Measurements from ENCODE around the gene EVI5L.

EVI5L gene

GRCh38 chr19:7818806-7819205 lies 11.2 kb upstream of the EVI5L start:
- DNase-seq, result no peak

- no peak for DNase-seq
Observed at GRCh38 chr19:7819337-7819736, 10.7 kb upstream of the EVI5L start.

DNA sequence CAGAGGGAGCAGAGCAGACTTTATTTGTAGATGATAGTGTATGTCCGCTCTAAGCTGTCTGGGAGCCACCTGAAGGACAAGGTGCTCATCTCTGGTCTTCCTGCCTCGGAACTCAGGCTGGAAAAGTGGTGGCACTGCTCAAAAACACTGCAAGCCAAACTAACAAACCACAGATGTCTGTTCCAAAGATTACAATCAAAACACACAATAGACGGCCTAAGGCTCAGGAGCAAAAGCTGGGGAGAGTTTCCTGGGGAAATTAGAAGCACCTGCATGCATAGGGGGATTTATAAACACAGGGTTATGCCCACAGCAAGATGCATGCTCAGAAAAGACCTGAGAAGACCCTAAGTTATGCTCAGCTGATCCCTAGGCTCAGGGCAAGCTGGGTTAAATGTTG lies 9.4 kb upstream of the EVI5L start:
- no peak for DNase-seq

GRCh38 chr19:7822910-7823515 lies 7.0 kb upstream of the EVI5L start:
- no peak for DNase-seq

DNA sequence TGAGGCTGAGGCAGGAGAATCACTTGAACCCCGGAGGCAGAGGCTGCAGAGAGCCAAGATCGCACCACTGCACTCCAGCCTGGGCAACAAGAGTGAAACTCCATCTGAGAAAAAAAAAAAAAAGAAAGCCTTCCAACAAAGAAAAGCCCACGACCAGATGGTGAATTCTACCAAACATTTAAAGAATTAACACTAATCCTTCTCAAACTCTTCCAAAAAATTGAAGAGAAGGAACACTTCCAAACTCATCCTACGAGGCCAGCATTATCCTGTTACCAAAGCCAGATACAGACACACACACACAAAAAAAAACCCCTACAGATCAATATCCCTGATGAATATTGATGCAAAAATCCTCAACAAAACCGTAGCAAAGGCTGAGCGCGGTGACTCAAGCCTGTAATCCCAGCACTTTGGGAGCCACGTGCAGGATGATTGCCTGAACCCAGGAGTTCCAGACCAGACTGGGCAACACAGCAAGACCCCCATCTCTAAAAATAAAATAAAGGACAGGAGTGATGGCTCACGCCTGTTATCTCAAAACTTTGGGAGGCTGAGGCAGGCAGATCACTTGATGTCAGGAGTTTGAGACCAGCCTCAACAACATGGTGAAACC lies 6.2 kb upstream of the EVI5L start:
- DNase-seq, result no peak

DNA sequence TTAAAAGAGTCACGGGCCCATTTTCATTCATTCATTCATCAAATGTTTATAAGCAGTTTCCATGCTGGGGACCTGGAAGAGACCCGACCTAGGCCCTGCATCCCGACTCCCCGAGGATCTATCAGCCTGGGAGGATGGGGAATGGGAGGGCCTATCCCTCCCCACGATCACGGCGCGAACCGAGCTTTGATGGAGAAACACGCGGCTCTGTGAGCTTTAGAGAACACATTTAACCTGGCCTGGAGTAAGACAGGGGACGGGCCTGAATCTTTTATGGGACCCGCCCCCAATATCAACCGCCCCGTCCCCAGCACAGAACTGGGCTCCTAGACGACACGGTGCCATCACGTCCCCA lies 875 bp upstream of the EVI5L start:
- DNase-seq, result no peak

- DNase-seq, result no peak
Observed at GRCh38 chr19:7830272-7830771, 304 bp downstream of the EVI5L start.

DNA sequence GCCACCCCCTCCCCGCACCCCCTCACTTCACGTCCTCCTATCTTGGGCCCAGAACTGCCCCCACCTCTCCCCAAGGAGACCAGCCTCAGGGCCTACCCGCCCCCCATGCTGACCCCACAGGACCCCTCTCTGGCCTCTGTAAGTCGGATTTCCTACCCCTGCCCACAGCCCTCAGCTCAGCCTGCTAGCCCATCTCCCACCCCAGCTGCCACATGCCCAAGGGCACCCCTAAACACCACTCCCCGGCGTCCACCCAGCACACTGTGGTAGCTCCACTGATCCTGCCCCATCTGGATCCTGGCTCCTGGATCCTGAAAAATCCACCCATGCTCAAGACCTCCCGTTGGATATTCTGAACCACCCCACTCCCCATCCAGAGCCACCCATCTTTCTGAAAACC lies 805 bp downstream of the EVI5L start:
- no peak for DNase-seq

- no peak for DNase-seq
Observed at GRCh38 chr19:7831452-7831851, 1.4 kb downstream of the EVI5L start.

DNA sequence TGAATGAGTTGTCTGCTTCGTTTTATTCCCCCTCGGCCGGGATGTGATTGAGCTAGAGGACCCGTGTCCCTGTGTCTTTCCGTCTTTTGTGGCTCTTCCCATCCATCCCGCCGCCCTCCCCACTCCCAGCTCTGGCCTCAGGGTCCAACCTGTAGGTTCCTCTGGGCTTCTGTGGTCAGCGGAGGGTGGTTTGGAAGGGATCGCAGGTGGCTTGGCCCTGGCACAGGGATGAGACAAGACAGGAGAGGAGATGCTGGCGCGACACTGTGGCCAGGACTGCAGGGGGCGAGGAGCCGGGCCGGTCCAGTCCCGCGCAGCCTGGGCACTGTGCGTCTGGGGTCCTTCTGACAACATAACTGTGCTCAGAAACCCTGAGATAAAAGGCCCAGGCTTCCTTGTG lies 2.0 kb downstream of the EVI5L start:
- DNase-seq, result no peak

DNA sequence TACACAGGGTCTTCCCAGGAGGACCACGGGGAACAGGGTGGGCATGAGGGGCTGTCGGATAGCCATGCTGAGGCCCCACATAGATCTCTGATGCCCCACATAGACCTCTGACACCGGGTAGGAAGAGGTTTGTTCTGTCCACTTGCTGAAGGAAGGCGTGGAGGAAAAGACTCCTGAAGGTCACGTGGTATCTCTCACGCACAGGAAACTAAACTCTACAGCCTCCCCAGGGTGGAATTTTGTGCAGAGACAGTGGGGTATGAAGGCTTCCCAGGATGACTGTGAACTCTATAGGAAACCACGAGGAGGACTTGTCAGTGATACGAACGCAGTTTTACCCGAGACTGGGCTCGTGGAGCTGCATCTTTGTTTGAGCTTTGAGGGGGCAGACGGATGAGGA lies 2.8 kb downstream of the EVI5L start:
- no peak for DNase-seq

DNA sequence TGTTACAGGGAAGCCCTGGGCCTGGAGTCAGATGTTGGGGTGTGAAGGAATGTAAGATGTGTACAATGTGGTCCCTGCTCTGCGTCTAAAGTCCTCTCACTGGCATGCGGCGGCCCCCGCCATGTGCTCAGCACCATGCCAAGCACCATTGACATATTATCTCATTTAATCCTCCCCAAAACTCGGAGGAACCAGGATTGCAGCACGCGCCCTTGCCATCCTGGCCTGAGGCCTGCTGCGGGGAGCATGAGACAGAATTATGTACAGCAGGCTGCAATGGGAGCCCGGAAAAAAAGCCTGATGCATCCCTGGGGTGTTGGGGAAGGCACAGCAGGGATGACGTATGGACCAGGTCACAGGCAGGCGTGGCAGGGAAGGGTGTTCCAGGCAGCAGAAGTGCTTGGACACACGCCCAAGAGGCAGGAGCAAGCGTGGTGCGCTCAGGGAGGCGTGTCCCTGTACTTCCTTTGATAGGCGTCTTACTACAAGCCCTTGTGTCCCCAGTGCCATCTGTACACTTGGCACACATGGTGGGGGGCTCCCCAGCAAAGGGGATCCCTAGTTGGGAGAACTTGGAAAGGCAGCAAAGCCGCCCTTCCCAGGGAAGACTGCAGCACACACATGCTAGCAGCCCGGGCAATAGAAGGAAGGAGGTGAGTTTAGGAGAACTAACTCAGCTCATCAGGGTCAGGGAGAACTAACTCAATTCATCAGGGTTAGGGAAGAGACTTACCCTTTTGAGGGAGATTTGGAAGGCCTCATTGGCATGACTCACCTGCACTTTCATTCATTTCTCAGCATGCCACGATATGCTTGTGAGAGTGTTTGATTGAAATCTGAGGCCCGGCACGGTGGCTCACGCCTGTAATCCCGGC lies 3.4 kb downstream of the EVI5L start:
- no peak for DNase-seq

DNA sequence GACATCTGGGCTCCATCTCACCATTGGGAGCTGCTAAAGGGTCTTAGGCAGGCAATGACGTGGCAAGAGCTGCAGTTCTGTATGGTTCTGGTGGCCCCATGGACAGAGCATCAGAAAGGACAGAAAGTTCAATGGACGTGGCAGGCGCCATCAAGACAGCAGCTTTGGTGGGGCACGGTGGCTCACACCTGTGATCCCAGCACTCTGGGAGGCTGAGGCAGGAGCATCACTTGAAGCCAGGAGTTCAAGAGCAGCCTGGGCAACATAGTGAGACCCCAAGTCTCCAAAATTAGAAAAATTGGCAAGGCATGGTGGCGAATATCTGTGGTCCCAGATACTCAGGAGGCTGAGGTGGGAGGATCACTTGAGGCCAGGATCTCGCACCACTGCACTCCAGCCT lies 9.5 kb downstream of the EVI5L start:
- DNase-seq, result no peak

DNA sequence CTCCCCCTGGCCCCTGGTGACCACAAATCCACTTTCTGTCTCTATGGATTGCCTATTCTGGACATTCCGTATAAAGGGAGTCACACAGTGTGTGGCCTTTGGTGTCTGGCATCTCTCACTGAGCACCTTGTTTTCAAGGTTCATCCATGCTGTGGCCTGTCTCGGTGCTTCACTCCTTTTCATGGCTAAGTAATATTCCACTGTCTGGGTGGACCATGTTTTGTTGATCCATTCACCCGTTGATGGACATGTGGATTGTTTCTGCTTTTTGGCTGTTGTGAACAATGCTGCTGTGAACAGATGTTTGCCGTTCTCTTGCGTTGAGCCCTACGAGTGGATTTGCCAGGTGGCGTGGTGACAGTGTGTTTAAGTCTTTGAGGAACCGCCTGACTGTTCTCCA lies 10.6 kb downstream of the EVI5L start:
- no peak for DNase-seq

GRCh38 chr19:7841751-7842660 lies 12.0 kb downstream of the EVI5L start:
- DNase-seq, result no peak

DNA sequence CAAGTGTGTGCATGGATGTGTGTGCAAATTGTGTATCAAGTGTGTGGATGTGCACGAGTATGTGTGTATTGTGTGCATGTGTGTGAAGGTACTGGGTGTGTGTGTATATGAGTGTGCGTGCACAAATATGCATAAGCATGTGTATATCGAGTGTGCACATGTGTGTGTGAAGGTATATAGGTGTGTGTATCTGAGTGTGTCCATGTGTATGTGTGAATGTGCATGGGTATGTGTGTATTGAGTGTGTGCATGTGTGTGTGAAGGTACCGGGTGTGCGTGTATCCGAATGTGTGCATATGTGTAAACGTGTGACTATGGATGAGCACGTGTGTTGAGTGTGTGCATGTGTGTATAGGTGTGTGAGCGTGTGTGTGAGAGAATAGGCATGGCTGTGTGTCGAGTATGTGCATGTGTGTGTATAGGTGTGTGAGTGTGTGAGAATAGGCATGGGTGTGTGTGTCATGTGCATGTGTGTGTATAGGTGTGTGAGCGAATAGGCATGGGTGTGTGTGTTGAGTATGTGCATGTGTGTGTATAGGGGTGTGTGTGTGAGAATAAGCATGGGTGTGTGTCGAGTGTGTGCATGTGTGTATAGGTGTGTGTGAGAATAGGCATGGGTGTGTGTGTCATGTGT lies 12.8 kb downstream of the EVI5L start:
- DNase-seq, result no peak

DNA sequence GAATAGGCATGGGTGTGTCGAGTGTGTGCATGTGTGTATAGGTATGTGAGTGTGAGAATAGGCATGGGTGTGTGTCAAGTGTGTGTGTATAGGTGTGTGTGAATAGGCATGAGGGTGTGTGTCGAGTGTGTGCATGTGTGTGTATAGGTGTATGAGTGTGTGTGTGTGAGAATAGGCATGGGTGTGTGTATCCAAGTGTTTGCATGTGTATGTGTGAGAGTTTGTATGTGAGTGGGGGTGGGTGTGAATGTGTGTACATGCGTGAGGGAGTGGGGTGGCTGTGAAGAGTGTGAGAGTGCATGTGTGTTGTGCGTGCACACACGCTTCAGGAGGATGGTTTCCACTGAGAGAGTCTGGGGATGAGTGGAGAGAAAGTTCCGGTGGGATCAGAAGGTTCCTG lies 13.5 kb downstream of the EVI5L start:
- DNase-seq, result no peak

DNA sequence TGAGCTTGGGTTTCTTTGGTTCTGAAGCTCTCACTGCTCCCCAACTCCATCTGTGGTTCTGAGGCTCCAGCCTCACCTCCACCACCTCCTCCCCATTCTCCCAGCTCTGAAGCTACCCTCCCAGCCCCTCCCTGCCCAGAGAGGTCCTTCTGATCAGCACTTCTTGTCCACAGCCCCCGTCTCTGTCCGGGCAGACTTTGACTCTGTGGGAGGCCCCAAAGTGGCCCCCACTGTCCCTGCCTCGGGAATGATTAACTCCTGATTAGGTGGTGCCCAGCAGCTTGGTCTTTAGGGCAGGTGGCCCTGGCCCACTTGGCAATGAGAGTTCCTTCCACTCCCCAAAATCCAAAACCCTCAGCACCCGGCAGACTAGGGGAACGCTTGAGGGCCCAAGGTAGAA lies 14.4 kb downstream of the EVI5L start:
- DNase-seq, result no peak

- no peak for DNase-seq
Observed at GRCh38 chr19:7844951-7845350, 14.9 kb downstream of the EVI5L start.

DNA sequence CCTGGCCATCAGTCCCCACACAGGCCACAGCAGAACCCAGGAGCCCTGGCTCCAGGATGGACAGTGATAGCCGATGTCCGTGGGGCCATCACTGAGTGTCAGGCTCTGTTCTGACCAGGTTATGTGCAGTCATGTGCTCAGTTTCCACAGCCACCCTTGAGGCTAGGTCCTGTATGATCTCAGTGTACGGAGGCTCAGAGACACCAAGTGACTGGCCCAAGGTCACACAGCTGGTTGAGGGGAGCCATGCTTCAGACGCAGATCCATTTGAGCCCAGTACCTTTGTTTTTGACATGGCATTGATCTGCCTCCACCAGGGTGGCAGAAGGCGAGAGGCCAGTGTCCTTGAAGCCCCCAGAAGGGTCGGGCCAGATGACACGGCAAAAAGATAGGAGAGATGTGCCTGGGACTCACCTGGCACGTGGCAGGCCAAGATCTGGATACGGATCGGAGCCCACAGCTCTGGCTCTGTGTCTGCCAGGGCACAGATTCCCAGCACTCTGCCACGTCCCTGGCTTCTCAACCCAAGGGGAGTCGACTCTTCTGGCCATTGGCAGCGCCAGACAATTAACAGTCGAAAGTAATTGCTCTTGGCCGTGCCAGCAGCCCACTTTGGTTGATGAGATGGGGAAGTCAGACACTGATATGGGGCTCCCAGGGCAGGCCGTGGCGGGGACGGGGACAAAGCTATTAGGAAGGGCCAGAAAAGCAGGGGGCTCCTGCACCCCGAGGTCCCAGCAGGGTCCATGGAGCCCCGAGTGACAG lies 15.6 kb downstream of the EVI5L start:
- DNase-seq, result no peak

DNA sequence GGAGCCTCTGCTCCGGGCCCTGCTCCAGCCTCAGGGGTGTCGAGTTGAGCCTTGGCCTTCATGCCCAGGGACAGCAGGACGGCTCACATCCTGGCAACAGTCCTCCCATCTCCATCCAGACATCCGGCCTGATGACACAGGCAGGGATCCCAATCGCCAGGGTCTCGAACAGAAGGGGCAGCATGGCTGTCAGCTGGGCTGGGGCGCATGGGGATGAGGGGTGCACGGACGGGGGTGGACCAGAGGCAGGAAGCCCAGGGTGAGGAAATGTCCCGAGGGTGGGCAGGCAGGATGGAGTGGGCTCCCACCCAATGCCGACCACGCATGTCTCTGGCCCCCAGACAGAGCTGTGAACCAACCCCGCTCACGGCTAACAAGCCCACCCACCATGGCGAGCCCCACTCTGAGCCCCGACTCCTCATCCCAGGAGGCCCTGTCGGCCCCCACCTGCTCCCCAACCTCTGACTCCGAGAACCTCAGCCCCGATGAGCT lies 16.2 kb downstream of the EVI5L start:
- DNase-seq, result no peak

DNA sequence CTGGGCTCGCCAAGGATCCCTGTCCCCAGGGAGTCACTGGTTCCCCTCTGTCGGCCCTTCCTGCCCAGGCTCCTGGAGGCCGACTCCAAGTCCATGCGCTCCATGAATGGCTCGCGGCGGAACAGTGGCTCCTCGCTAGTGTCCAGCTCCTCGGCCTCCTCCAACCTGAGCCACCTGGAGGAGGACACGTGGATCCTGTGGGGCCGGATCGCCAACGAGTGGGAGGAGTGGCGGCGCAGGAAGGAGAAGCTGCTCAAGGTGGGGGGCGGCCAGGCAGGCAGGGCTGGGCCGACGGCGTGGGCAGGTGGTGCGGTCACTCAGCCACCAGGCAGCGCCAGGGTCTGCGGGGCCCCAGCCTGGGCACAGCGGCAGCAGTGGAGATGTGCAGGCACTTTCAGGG lies 17.6 kb downstream of the EVI5L start:
- no peak for DNase-seq

All from activated effector memory CD4-positive, alpha-beta T cell treated with anti-CD3 and anti-CD28 coated beads, Interleukin-2, amount 50 U/mL, for 16 hours (primary cell).